Activated naive CD8-positive, alpha-beta T cell (primary cell): ENCODE results near the gene ECM2.

Experiments
- H3K27ac Mint-ChIP-seq: one replicate; pipeline ENCODE4 v1.8.0; 2021; ENCODE audit warnings: mixed read lengths
- H3K27me3 Mint-ChIP-seq: one replicate; pipeline ENCODE4 v1.8.0; 2021; ENCODE audit warnings: mixed read lengths
- H3K36me3 Mint-ChIP-seq: one replicate; pipeline ENCODE4 v1.8.0; 2021; ENCODE audit warnings: mixed read lengths
- H3K4me1 Mint-ChIP-seq: one replicate; pipeline ENCODE4 v1.8.0; 2021; ENCODE audit warnings: low read depth, mixed read lengths
- H3K4me3 Mint-ChIP-seq: one replicate; pipeline ENCODE4 v1.8.0; 2021; ENCODE audit warnings: mild to moderate bottlenecking, mixed read lengths
- H3K9me3 Mint-ChIP-seq: one replicate; pipeline ENCODE4 v1.8.0; 2021; ENCODE audit warnings: low read depth, mixed read lengths

ECM2 gene

GRCh38 chr9:92516521-92516920 lies 19.3 kb downstream of the ECM2 start:
- no peak overlapping the region for H3K4me3 Mint-ChIP-seq
- H3K27ac Mint-ChIP-seq: no peak overlapping the region
- H3K9me3 Mint-ChIP-seq: no peaks in the 10 kb centered on the region
- H3K36me3 Mint-ChIP-seq: no peaks in the 10 kb centered on the region
- H3K27me3 Mint-ChIP-seq: no peaks in the 10 kb centered on the region
- no peaks in the 10 kb centered on the region for H3K4me1 Mint-ChIP-seq

DNA sequence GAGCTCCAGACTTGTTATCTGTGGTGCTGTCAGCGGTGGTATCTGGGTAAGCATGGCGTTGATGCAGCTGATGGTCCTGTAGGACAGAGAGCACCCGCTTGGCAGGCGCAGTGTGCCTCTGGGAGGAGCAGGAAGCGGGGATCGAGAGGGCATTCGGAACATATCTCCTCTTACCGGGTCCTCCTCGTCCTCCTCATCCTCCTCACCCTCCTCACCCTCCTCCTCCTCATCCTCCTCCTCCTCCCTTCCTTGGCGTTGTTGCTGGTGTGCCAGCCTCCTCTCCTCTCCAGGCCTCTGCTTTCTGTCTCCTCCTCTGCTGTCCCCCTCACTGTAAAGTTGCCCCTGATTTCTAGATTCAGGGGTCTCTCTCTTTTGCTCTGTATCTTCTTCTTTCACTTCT lies 21.2 kb downstream of the ECM2 start:
- no peaks in the 10 kb centered on the region for H3K27me3 Mint-ChIP-seq
- no peaks in the 10 kb centered on the region for H3K4me1 Mint-ChIP-seq
- no peak overlapping the region for H3K4me3 Mint-ChIP-seq
- no peak overlapping the region for H3K27ac Mint-ChIP-seq
- no peaks in the 10 kb centered on the region for H3K9me3 Mint-ChIP-seq
- H3K36me3 Mint-ChIP-seq: no peaks in the 10 kb centered on the region

DNA sequence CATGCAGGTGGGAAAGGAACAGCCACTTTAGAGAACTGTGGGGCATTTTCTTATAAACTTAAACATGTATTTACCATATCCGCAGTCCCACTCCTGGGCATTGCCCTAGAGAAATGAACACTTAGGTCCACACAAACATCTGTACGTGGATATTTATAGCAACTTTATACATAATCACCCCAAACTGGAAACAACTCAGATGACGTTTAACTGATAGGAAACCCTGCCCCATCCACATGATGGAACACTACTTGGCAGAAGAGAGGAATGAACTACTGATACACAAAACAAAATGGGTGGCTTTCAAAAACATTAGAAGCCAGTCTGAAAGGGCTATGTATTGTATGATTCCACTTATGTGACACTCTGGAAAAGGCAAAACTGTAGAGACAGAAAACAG lies 22.4 kb downstream of the ECM2 start:
- Mint-ChIP-seq H3K4me1 (no peaks in the 10 kb centered on the region), H3K9me3 (no peaks in the 10 kb centered on the region), H3K36me3 (no peaks in the 10 kb centered on the region), H3K27ac (no peak overlapping the region), H3K27me3 (no peaks in the 10 kb centered on the region), H3K4me3 (no peak overlapping the region)

DNA sequence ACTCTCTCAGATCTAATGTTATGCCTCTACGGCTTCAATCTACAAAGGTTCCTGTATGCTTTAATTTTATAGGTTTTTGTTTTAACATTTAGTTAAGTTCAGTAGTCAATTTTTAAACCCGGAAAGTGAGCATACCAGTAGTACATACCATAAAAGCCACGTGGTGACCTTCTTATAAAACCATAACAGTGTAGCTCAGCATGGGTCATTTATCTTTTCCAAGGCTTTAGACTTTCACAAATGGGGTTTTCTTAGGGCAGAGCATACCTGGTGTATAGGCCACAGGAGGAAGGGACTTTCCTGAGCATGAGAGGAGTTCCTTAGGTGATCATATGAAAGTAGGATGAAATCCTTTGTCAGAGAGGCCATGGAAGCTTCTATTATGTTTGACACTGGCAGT lies 23.2 kb downstream of the ECM2 start:
- Mint-ChIP-seq H3K4me1 (no peaks in the 10 kb centered on the region), H3K36me3 (no peaks in the 10 kb centered on the region), H3K27ac (no peak overlapping the region), H3K27me3 (no peaks in the 10 kb centered on the region), H3K9me3 (no peaks in the 10 kb centered on the region), H3K4me3 (no peak overlapping the region)

- H3K9me3 Mint-ChIP-seq: no peaks in the 10 kb centered on the region
- no peaks in the 10 kb centered on the region for H3K27me3 Mint-ChIP-seq
- no peaks in the 10 kb centered on the region for H3K36me3 Mint-ChIP-seq
- H3K27ac Mint-ChIP-seq: no peak overlapping the region
- H3K4me1 Mint-ChIP-seq: no peaks in the 10 kb centered on the region
- no peak overlapping the region for H3K4me3 Mint-ChIP-seq
Observed at GRCh38 chr9:92510747-92511146, 25.0 kb downstream of the ECM2 start.

DNA sequence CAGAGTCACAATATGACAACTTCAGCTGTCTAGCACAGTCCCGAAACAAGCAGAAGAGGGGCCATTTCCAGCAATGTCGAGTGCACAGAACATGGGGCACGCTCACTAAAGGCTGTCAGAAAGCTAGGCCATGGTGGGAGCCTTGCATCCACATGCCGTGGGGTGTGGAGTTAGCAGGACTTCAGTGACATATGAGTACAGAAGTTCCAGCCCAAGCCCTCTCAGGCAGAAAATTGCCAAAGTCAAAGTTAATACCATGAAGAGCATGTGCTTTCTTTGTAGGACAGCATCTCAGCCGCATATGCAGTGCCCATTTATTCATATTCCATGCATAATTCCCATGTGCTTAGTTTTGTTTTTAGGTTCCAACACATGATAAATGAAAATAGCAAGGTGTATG lies 26.7 kb downstream of the ECM2 start:
- Mint-ChIP-seq H3K27ac (no peak overlapping the region), H3K36me3 (no peaks in the 10 kb centered on the region), H3K4me3 (no peak overlapping the region), H3K4me1 (no peaks in the 10 kb centered on the region), H3K27me3 (no peaks in the 10 kb centered on the region), H3K9me3 (no peaks in the 10 kb centered on the region)

DNA sequence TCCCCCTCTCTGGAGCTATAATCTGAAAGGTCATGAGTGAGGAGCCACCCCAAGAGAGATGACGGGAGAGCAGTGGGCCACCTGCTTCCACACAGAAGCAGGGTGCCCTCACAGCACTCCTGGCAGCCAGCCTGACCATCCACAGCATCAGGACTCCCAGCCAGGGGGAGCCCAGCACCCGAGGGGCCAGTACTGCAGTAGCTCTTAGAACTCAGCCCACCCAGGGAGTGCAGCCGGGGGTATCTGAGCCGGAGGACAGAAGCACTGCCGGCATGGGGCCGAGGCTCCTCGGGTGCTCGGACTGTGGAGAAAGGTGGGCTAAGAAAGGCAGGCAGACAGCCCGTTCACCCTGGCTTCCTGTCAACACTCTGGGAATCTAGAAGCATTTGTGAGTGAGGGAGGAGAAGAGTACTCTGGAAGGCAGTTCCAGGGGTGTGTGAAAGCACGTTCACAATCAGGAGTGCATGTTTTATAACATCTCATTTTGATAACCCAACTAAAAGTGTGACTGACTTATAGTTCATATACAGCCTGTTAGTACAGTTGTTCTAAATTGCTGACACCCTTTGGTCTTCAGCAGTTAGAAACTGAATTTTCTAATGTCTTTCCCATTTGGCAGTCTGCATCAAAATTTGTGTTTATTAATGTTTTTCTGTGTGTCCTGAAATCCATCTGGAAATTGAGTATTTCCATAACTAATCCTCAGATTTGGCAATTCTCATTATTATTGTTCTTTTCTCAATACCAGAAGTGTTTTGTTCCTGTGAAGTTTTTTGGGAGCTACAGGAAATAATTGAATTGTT lies 27.6 kb downstream of the ECM2 start:
- no peaks in the 10 kb centered on the region for H3K27me3 Mint-ChIP-seq
- no peaks in the 10 kb centered on the region for H3K36me3 Mint-ChIP-seq
- no peak overlapping the region for H3K4me3 Mint-ChIP-seq
- no peaks in the 10 kb centered on the region for H3K9me3 Mint-ChIP-seq
- no peaks in the 10 kb centered on the region for H3K4me1 Mint-ChIP-seq
- H3K27ac Mint-ChIP-seq: no peak overlapping the region

- H3K4me3 Mint-ChIP-seq: no peak overlapping the region
- no peaks in the 10 kb centered on the region for H3K9me3 Mint-ChIP-seq
- H3K36me3 Mint-ChIP-seq: no peaks in the 10 kb centered on the region
- no peak overlapping the region for H3K27ac Mint-ChIP-seq
- H3K27me3 Mint-ChIP-seq: no peaks in the 10 kb centered on the region
- H3K4me1 Mint-ChIP-seq: no peaks in the 10 kb centered on the region
Observed at GRCh38 chr9:92507496-92507895, 28.3 kb downstream of the ECM2 start.

DNA sequence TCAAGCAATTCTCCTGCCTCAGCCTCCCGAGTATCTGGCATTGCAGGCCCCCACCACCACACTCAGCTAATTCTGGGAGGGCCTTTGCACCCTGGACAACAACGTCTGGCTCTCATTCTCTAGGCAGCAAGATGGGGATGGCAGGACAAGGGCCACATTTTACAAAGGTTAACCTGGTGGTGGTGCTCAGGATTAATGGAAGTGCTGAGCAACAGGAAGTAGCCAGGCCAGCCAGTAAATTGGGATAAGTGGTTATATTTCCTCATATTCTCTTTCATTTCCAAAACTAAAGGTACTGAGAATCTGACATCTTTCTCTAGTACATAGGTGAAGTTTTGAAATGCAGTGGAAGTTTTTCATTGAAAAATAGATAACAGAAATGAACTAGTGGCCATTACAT lies 28.8 kb downstream of the ECM2 start:
- no peaks in the 10 kb centered on the region for H3K27me3 Mint-ChIP-seq
- H3K4me1 Mint-ChIP-seq: no peaks in the 10 kb centered on the region
- H3K4me3 Mint-ChIP-seq: no peak overlapping the region
- no peak overlapping the region for H3K27ac Mint-ChIP-seq
- no peaks in the 10 kb centered on the region for H3K36me3 Mint-ChIP-seq
- no peaks in the 10 kb centered on the region for H3K9me3 Mint-ChIP-seq

DNA sequence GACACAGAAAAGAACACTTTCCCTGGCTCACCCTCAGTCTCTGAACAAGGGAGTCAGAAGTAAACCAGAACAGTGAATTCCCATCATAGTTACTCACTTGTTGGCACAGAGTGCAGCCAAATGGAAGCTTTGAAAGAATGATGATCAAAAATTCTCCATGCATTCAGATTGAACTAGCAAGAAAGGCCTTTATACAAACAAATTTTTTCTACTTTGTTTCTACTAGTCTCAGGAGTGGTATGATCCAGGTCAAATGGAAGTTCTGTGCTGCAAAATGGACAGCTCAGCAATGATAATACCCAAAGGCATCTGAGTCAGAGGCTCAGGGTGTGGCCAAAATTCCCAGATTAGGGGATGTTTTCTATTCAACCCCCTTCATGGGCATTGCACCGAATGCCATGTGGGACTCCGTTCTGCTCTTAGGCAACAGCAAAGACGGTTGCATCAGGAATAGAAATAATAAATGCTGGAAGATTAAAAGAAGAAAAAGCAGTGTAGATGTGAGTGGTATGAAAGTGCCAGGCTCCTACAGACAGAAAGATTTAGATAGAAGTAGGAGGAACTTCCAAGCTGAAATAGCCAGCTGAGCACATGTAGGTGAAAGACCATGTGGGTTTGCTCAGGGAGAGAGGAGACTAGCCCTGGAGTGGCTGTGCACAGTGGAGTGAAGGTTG lies 29.5 kb downstream of the ECM2 start:
- H3K36me3 Mint-ChIP-seq: no peaks in the 10 kb centered on the region
- H3K27me3 Mint-ChIP-seq: no peaks in the 10 kb centered on the region
- H3K27ac Mint-ChIP-seq: no peak overlapping the region
- H3K4me3 Mint-ChIP-seq: no peak overlapping the region
- H3K4me1 Mint-ChIP-seq: no peaks in the 10 kb centered on the region
- H3K9me3 Mint-ChIP-seq: no peaks in the 10 kb centered on the region

DNA sequence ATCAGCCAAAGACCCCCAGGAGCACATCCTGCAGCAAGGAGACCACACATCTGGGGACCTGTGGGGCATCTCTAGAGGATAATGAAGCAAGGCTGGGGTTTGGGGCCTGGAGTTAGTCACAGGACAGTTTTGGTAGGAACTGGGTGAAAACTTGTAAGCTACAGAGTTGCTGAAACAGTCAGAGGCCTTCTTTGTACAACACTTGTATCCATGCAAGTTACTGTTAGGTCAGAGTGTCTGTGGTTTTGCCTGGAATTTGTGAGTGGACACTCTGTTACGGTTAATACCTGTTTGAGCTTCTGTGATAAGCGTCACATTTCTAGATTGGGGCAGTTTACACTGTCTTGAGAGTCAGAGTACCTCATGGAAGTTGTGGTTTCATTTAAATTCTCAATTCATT lies 30.9 kb downstream of the ECM2 start:
- Mint-ChIP-seq H3K4me3 (no peak overlapping the region), H3K27ac (no peak overlapping the region), H3K27me3 (no peaks in the 10 kb centered on the region), H3K9me3 (no peaks in the 10 kb centered on the region), H3K4me1 (no peaks in the 10 kb centered on the region), H3K36me3 (no peaks in the 10 kb centered on the region)

DNA sequence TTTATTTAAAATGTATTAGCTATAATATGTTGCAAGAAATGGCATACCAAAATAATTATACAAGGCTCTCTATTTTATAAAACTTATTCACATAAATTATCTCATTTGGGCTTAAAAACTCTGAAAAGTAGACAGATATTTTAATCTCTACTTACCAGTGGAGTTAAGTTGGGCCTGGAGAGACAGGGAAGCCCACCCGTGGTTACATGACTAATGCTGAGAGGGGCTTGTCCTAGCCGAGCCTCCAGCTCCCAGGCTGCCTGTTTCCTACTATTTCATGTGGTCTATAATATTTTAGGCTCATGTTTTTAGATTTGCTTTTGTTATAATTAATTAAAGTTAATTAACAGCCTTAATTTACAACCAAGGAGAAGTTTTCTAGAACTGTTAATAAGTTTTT lies 32.6 kb downstream of the ECM2 start:
- no peaks in the 10 kb centered on the region for H3K4me1 Mint-ChIP-seq
- no peak overlapping the region for H3K27ac Mint-ChIP-seq
- no peak overlapping the region for H3K4me3 Mint-ChIP-seq
- H3K27me3 Mint-ChIP-seq: no peaks in the 10 kb centered on the region
- no peaks in the 10 kb centered on the region for H3K36me3 Mint-ChIP-seq
- no peaks in the 10 kb centered on the region for H3K9me3 Mint-ChIP-seq

GRCh38 chr9:92501671-92502393 lies 34.0 kb downstream of the ECM2 start:
- no peaks in the 10 kb centered on the region for H3K27me3 Mint-ChIP-seq
- no peaks in the 10 kb centered on the region for H3K9me3 Mint-ChIP-seq
- H3K4me3 Mint-ChIP-seq: no peak overlapping the region
- H3K27ac Mint-ChIP-seq: no peak overlapping the region
- H3K36me3 Mint-ChIP-seq: peaks cover 2% of the 10 kb centered on the region
- no peaks in the 10 kb centered on the region for H3K4me1 Mint-ChIP-seq

DNA sequence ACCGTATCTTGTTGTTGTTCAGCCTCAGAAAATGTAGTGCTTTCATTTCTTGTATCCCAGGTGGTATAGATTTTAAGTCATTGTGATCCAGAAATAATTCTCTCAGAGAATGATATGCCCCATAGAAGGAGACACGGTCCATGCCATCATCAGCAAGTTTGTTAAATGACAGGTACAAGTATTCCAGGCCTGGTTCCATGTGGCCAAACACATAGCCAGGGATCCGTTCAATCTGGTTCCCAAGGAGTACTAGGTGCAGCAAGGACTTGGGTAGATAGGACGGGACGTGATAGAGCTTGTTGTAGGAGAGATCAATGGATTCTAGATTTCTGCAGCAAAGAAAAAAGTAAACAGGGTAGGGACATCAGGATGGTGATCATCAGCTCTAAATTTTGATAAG lies 35.1 kb downstream of the ECM2 start:
- no peak overlapping the region for H3K4me3 Mint-ChIP-seq
- H3K4me1 Mint-ChIP-seq: no peaks in the 10 kb centered on the region
- H3K27ac Mint-ChIP-seq: peak overlapping the region; percentile 22
- no peaks in the 10 kb centered on the region for H3K27me3 Mint-ChIP-seq
- H3K36me3 Mint-ChIP-seq: peaks cover 2% of the 10 kb centered on the region
- no peaks in the 10 kb centered on the region for H3K9me3 Mint-ChIP-seq

DNA sequence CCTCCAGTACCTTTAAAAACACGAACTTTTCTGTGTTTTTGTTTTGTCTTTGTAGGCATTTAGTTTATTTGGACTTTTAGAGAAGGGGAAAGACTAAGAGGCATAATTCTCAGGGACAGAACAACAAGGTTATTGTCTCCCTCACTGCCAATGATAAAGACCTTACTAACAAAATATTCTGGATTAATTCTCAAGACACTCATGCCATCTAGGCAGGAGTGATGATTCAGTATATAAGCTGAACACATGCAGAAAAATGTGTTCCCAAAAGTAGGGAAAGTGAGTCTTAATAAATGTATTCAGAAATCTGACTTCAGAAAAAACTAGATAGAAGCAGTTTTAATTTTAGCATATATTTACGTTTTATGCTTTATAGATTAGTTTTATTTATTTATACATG lies 36.1 kb downstream of the ECM2 start:
- Mint-ChIP-seq H3K4me1 (no peaks in the 10 kb centered on the region), H3K36me3 (peaks cover 2% of the 10 kb centered on the region), H3K4me3 (no peak overlapping the region), H3K27me3 (no peaks in the 10 kb centered on the region), H3K9me3 (no peaks in the 10 kb centered on the region), H3K27ac (no peak overlapping the region)
